Stimulated activated CD8-positive, alpha-beta memory T cell treated with anti-CD3 and anti-CD28 coated beads, Interleukin-2, amount 100 ng/mL, for 48 hours (primary cell): ENCODE measurements around the gene EFTUD2.

Experiments
- DNase-seq, 2 donors: peaks; one replicate each; pipeline ENCODE4 v3.0.0-alpha.2; 2020; ENCODE audit warnings: low read depth in 2 of 2

EFTUD2 gene

GRCh38 chr17:44910231-44911106 lies 11.2 kb upstream of the EFTUD2 start:
- no peak for DNase-seq

- no peak for DNase-seq
These were observed 10.5 kb upstream of the EFTUD2 start for GRCh38 chr17:44909681-44910144.

- no peak for DNase-seq
These were observed 9.6 kb upstream of the EFTUD2 start for GRCh38 chr17:44908761-44909326.

GRCh38 chr17:44907729-44908470 lies 8.7 kb upstream of the EFTUD2 start:
- DNase-seq, result no peak

- DNase-seq, result no peak
These were observed 7.8 kb upstream of the EFTUD2 start for GRCh38 chr17:44906763-44907728.

- no peak for DNase-seq
These were observed 6.9 kb upstream of the EFTUD2 start for GRCh38 chr17:44906010-44906646.

GRCh38 chr17:44905006-44906000 lies 6.1 kb upstream of the EFTUD2 start:
- no peak for DNase-seq

- DNase-seq, result no peak
These were observed 5.0 kb upstream of the EFTUD2 start for GRCh38 chr17:44904001-44904984.

- no peak for DNase-seq
These were observed 3.9 kb upstream of the EFTUD2 start for GRCh38 chr17:44903012-44903685.

- no peak for DNase-seq
These were observed 3.0 kb upstream of the EFTUD2 start for GRCh38 chr17:44902135-44902760.

- no peak for DNase-seq
These were observed 2.2 kb upstream of the EFTUD2 start for GRCh38 chr17:44901411-44901921.

GRCh38 chr17:44900894-44901293 lies 1.6 kb upstream of the EFTUD2 start:
- DNase-seq, result no peak

GRCh38 chr17:44898768-44899073 lies 524 bp downstream of the EFTUD2 start:
- peak in 1 of 2 donors; percentile 6 for DNase-seq

GRCh38 chr17:44894642-44895041 lies 4.6 kb downstream of the EFTUD2 start:
- no peak for DNase-seq

- DNase-seq, result no peak
These were observed 7.0 kb downstream of the EFTUD2 start for GRCh38 chr17:44892250-44892649.

- no peak for DNase-seq
These were observed 10.2 kb downstream of the EFTUD2 start for GRCh38 chr17:44889003-44889402.
